ENCODE results near the gene IPO9.

Gene IPO9

DNA sequence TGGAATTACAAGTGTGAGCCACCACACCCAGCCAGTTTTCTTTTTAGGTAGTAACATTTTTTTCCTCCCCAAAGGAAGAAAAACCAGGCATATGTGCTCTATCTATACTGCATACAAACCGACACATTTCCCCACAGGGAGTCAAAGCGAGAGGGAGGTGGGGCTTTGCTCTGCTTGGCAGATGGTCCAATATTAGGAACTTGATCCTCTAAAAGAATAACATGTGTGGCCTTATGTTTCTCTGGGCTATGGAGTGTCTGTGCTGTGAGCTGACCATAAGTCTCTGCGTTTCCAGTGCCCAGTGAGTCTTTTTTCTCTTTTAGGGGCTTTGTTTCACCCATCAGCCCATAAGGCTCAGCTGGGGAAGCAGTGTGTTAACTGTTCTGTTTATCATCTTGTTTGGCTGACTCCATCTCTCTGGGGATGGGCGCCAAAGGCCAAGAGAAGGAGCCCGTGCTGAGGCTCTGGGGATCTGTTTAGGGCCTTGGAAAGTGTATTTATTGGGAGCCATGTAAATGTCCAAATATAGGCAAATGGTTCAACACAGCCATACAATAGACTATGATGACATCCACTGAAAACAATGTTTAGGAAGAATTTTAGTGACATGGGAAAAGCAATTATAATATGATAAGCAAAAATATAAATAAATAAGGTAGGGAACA, 97.2 kb downstream of the IPO9 start:
- Histone ChIP-seq H2AFZ (ENCODE audit: low read depth, low read length) (no peak overlapping the region), H3K14ac (ENCODE audit: low read length in 2 of 2) (no peak overlapping the region), H3K23ac (ENCODE audit: low read length in 2 of 2) (no peak overlapping the region), H2BK120ac (ENCODE audit: low read depth, low read length) (no peak overlapping the region), H3K4me3 (ENCODE audit: insufficient read depth in 1 of 2, low read depth in 1 of 2, low read length in 2 of 2) (no peak overlapping the region), H2AK5ac (ENCODE audit: low read length, severe bottlenecking) (no peak overlapping the region), H3K4me2 (ENCODE audit: low read length, poor library complexity, severe bottlenecking) (no peak overlapping the region), H4K8ac (ENCODE audit: low read length) (peak overlapping the region; percentile 84), H3K18ac (ENCODE audit: low read depth in 1 of 2, low read length in 2 of 2) (no peak overlapping the region), H2BK12ac (ENCODE audit: low read length in 2 of 2) (no peak overlapping the region), H4K91ac (ENCODE audit: low read length) (no peak overlapping the region), H3K4ac (ENCODE audit: low read depth in 1 of 2, low read length in 2 of 2) (no peak overlapping the region), H3K9ac (ENCODE audit: low read length) (peak overlapping the region; percentile 49), H3K27ac (ENCODE audit: low read length, poor library complexity, severe bottlenecking) (no peak overlapping the region), H2BK15ac (ENCODE audit: low read depth, poor library complexity, severe bottlenecking) (no peak overlapping the region), H2BK5ac (ENCODE audit: low read depth, low read length, poor library complexity, severe bottlenecking) (no peak overlapping the region), H3K4me1 (ENCODE audit: control insufficient read depth, insufficient read depth, low read depth, low read length) (peaks cover 2% of the 10 kb centered on the region), H3K79me1 (replicated peaks; ENCODE audit: low read length, poor library complexity, severe bottlenecking) (no peaks in the 10 kb centered on the region), H3K27me3 (ENCODE audit: control insufficient read depth in 1 of 2, insufficient read depth in 1 of 2, low read length in 2 of 2) (no peaks in the 10 kb centered on the region), H3K36me3 (ENCODE audit: control insufficient read depth in 1 of 2, insufficient read depth in 2 of 2, low read depth in 1 of 2, low read length in 2 of 2) (peaks cover 0 to 14% of the 10 kb centered on the region in 2 experiments), H3K9me3 (ENCODE audit: control insufficient read depth, low read length) (no peaks in the 10 kb centered on the region)
- DNase-seq = no peak
- WGBS = 79% methylated on average over 4 of the region's 5 CpGs

DNA sequence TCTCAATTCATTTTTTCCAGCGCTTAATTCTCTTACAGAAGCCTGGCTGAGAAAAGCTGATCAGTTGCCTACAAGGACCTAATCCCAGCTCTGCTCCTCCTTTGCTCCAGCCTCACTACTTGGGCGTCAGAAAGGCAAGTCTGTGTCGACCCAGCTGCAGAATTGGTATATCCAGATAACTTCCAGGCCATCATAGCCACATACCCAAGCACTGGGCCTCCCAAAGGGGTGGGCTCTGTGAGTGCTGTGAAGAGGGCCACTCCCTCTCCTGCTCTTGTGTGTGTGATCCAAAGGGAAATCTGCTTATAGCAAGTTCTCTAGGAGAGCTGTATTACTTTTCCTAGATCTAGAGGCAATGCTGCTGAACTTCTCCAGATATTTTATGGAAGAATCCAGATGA, 99.3 kb downstream of the IPO9 start:
- Histone ChIP-seq H3K27ac (ENCODE audit: low read length, poor library complexity, severe bottlenecking) (no peak overlapping the region), H2AK5ac (ENCODE audit: low read length, severe bottlenecking) (no peak overlapping the region), H2BK5ac (ENCODE audit: low read depth, low read length, poor library complexity, severe bottlenecking) (no peak overlapping the region), H4K8ac (ENCODE audit: low read length) (no peak overlapping the region), H2BK120ac (ENCODE audit: low read depth, low read length) (no peak overlapping the region), H3K4me1 (ENCODE audit: control insufficient read depth, insufficient read depth, low read depth, low read length) (no peaks in the 10 kb centered on the region), H3K14ac (ENCODE audit: low read length in 2 of 2) (no peak overlapping the region), H3K23ac (ENCODE audit: low read length in 2 of 2) (no peak overlapping the region), H3K9ac (ENCODE audit: low read length) (no peak overlapping the region), H3K4ac (ENCODE audit: low read depth in 1 of 2, low read length in 2 of 2) (no peak overlapping the region), H4K91ac (ENCODE audit: low read length) (no peak overlapping the region), H3K27me3 (ENCODE audit: control insufficient read depth in 1 of 2, insufficient read depth in 1 of 2, low read length in 2 of 2) (no peaks in the 10 kb centered on the region), H2BK12ac (ENCODE audit: low read length in 2 of 2) (no peak overlapping the region), H3K9me3 (ENCODE audit: control insufficient read depth, low read length) (no peaks in the 10 kb centered on the region), H3K36me3 (ENCODE audit: control insufficient read depth in 1 of 2, insufficient read depth in 2 of 2, low read depth in 1 of 2, low read length in 2 of 2) (peaks cover 0 to 20% of the 10 kb centered on the region in 2 experiments), H3K4me2 (ENCODE audit: low read length, poor library complexity, severe bottlenecking) (no peak overlapping the region), H2BK15ac (ENCODE audit: low read depth, poor library complexity, severe bottlenecking) (no peak overlapping the region), H3K18ac (ENCODE audit: low read depth in 1 of 2, low read length in 2 of 2) (no peak overlapping the region), H3K4me3 (ENCODE audit: insufficient read depth in 1 of 2, low read depth in 1 of 2, low read length in 2 of 2) (no peak overlapping the region), H2AFZ (ENCODE audit: low read depth, low read length) (no peak overlapping the region), H3K79me1 (replicated peaks; ENCODE audit: low read length, poor library complexity, severe bottlenecking) (no peaks in the 10 kb centered on the region)
- no peak for DNase-seq
- 92% methylated on average over 3 of the region's 3 CpGs for WGBS

DNA sequence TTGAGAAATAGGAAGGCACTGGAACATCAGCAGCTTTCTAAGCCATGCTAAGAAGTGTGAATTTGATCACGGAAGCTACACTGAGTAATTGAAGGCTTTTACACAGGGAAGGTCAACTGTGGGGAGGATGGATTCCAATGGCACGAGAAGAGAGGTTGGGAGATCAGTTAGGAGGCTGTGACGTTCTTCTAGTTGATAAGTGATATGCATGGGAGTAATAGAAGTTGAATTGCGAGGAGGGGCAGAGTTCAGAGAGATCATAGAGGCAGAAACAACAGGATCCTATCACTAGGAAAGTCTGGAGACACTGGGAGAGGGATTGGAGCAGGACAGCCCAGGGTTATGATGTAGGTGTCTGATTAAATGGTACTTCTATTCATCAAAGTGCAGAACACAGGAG, 101.2 kb downstream of the IPO9 start:
- no peak overlapping the region for H3K4me2 ChIP-seq (ENCODE audit: low read length, poor library complexity, severe bottlenecking)
- no peaks in the 10 kb centered on the region for H3K9me3 ChIP-seq (ENCODE audit: control insufficient read depth, low read length)
- H3K23ac ChIP-seq (ENCODE audit: low read length in 2 of 2) = no peak overlapping the region
- H3K4me1 ChIP-seq (ENCODE audit: control insufficient read depth, insufficient read depth, low read depth, low read length) = peaks cover 5% of the 10 kb centered on the region
- no peak overlapping the region for H4K91ac ChIP-seq (ENCODE audit: low read length)
- H4K8ac ChIP-seq (ENCODE audit: low read length) = no peak overlapping the region
- H2BK5ac ChIP-seq (ENCODE audit: low read depth, low read length, poor library complexity, severe bottlenecking) = no peak overlapping the region
- H3K4me3 ChIP-seq (ENCODE audit: insufficient read depth in 1 of 2, low read depth in 1 of 2, low read length in 2 of 2) = no peak overlapping the region
- no peak overlapping the region for H3K18ac ChIP-seq (ENCODE audit: low read depth in 1 of 2, low read length in 2 of 2)
- H3K9ac ChIP-seq (ENCODE audit: low read length) = no peak overlapping the region
- peaks cover 0 to 20% of the 10 kb centered on the region in 2 experiments for H3K36me3 ChIP-seq (ENCODE audit: control insufficient read depth in 1 of 2, insufficient read depth in 2 of 2, low read depth in 1 of 2, low read length in 2 of 2)
- H2BK15ac ChIP-seq (ENCODE audit: low read depth, poor library complexity, severe bottlenecking) = no peak overlapping the region
- no peak overlapping the region for H3K4ac ChIP-seq (ENCODE audit: low read depth in 1 of 2, low read length in 2 of 2)
- no peaks in the 10 kb centered on the region for H3K27me3 ChIP-seq (ENCODE audit: control insufficient read depth in 1 of 2, insufficient read depth in 1 of 2, low read length in 2 of 2)
- WGBS = 74% methylated on average over 4 of the region's 4 CpGs
- no peak for DNase-seq
- no peaks in the 10 kb centered on the region for H3K79me1 ChIP-seq (replicated peaks; ENCODE audit: low read length, poor library complexity, severe bottlenecking)
- H2AK5ac ChIP-seq (ENCODE audit: low read length, severe bottlenecking) = no peak overlapping the region
- no peak overlapping the region for H3K27ac ChIP-seq (ENCODE audit: low read length, poor library complexity, severe bottlenecking)
- H3K14ac ChIP-seq (ENCODE audit: low read length in 2 of 2) = no peak overlapping the region
- H2BK12ac ChIP-seq (ENCODE audit: low read length in 2 of 2) = peak overlapping the region in 1 of 2 experiments; percentile 10
- H2AFZ ChIP-seq (ENCODE audit: low read depth, low read length) = no peak overlapping the region
- H2BK120ac ChIP-seq (ENCODE audit: low read depth, low read length) = no peak overlapping the region

DNA sequence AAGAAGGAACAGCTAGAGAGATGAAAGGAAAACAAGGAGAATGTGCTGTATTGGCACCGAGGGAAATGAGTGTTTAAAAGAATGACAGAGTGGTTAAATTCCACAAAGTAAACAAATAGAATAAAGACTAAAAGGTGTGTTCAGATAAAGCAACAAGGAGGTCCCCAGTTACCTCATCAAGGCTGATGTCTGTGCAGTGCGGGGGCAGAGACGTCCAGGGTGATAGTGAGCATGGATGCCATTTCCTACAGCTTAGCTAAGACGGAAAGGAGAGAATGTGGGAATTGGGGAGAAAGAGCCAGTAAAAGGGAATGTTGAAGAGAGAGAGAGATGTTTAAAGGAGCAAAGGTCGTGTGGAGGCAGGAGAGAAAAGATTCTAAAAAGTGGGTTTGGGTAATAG, 101.8 kb downstream of the IPO9 start:
- Histone ChIP-seq H3K23ac (ENCODE audit: low read length in 2 of 2) (no peak overlapping the region), H2BK15ac (ENCODE audit: low read depth, poor library complexity, severe bottlenecking) (no peak overlapping the region), H2BK12ac (ENCODE audit: low read length in 2 of 2) (no peak overlapping the region), H3K18ac (ENCODE audit: low read depth in 1 of 2, low read length in 2 of 2) (no peak overlapping the region), H3K9ac (ENCODE audit: low read length) (no peak overlapping the region), H2BK120ac (ENCODE audit: low read depth, low read length) (no peak overlapping the region), H3K27ac (ENCODE audit: low read length, poor library complexity, severe bottlenecking) (no peak overlapping the region), H2AFZ (ENCODE audit: low read depth, low read length) (no peak overlapping the region), H3K4me2 (ENCODE audit: low read length, poor library complexity, severe bottlenecking) (no peak overlapping the region), H4K8ac (ENCODE audit: low read length) (no peak overlapping the region), H4K91ac (ENCODE audit: low read length) (no peak overlapping the region), H3K4me1 (ENCODE audit: control insufficient read depth, insufficient read depth, low read depth, low read length) (peaks cover 5% of the 10 kb centered on the region), H3K36me3 (ENCODE audit: control insufficient read depth in 1 of 2, insufficient read depth in 2 of 2, low read depth in 1 of 2, low read length in 2 of 2) (peaks cover 0 to 20% of the 10 kb centered on the region in 2 experiments), H2BK5ac (ENCODE audit: low read depth, low read length, poor library complexity, severe bottlenecking) (no peak overlapping the region), H3K79me1 (replicated peaks; ENCODE audit: low read length, poor library complexity, severe bottlenecking) (no peaks in the 10 kb centered on the region), H3K9me3 (ENCODE audit: control insufficient read depth, low read length) (no peaks in the 10 kb centered on the region), H2AK5ac (ENCODE audit: low read length, severe bottlenecking) (no peak overlapping the region), H3K14ac (ENCODE audit: low read length in 2 of 2) (no peak overlapping the region), H3K4ac (ENCODE audit: low read depth in 1 of 2, low read length in 2 of 2) (no peak overlapping the region), H3K4me3 (ENCODE audit: insufficient read depth in 1 of 2, low read depth in 1 of 2, low read length in 2 of 2) (no peak overlapping the region), H3K27me3 (ENCODE audit: control insufficient read depth in 1 of 2, insufficient read depth in 1 of 2, low read length in 2 of 2) (no peaks in the 10 kb centered on the region)
- 80% methylated on average over 5 of the region's 5 CpGs for WGBS
- no peak for DNase-seq
